Measurements from ENCODE around the gene PREX1.

Gene PREX1

DNA sequence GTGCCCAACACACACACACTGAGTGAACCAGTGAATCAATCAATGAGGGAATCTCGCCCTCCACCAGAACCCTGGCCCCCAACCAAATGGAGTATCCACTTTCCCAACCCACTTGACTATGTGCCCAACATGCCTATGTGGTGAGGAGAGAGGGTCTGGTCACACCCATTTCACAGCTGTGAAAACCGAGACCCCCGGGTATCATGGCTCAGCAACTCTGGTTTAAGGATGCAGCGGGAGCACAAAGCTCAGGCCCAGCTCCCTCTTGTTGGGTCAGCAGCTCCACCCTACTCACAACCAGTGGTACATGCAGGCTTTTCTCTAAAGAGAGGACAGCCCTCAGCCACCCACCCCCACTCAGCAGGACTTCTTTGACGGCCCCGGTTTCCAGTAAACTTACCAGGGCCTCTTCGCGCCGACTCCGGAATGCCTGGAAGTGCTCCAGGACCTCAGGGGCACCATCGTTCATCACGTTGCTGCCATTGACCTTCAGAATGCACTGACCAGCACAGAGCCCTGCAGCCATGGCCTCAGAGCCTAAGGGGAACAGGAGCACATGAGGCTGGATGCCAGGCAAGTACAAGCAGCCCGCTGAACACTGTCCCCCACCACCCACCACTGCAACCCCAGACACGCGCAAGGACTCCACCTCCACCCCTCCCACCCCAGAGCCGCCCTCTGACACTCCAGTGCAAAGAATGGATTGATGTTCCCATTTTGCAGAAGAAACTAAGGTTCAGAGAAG, 174.7 kb downstream of the PREX1 start:
- no peak for DNase-seq

DNA sequence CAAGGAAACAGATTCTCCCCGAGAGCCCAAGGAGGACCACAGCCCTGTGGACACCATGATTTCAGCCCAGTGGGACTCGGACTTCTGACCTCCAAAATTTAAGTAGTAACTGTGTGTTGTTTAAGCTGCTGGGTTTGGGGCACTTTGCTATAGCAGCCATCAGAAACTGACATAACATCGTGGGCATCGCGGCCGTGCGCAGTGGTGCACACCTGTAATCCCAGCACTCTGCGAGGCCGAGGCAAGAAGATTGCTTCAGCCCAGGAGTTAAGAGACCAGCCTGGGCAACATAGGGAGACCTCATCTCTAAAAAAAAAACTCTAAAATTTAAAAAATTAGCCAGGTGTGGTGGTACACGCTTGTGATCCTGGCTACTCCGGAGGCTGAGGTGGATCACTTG, 175.8 kb downstream of the PREX1 start:
- DNase-seq = no peak

DNA sequence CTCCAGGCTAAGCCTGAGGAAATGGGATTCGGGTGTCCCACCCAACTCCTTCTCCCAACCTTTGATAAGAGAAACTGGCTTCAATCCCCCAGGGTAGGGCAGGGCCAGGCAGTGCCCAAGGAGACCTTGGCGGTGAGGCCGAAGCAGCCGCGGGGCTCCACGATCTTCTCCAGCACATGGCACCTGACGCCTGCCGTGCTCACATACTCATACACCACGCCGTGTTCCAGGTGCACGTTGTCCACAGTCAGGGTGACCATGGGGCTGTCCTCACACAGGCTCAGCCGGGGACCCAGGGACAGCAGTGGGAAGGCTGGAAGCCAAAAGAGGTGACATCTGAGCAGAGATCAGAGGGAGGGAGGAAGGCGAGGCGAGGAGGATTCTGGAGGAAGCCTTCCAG, 176.5 kb downstream of the PREX1 start:
- DNase-seq = no peak

DNA sequence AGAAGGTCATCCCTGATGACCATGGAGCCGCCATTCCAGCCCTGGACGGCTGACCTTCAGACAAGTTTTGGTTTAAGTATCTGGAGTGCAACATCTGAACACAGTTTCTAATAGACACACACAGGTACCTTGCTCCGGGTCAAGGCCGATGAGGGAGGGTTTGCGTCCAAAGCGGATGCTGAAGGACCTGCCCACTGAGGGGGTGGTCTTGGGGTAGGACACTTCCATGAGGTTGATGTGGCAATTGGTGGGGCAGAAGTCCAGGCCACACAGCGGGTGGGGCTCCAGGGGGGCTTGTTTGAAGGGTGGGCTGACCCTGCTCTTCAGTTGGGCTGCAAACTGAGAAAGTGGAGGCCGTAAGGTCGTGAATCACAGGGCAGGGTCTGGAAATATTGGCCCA, 177.9 kb downstream of the PREX1 start:
- DNase-seq = no peak

DNA sequence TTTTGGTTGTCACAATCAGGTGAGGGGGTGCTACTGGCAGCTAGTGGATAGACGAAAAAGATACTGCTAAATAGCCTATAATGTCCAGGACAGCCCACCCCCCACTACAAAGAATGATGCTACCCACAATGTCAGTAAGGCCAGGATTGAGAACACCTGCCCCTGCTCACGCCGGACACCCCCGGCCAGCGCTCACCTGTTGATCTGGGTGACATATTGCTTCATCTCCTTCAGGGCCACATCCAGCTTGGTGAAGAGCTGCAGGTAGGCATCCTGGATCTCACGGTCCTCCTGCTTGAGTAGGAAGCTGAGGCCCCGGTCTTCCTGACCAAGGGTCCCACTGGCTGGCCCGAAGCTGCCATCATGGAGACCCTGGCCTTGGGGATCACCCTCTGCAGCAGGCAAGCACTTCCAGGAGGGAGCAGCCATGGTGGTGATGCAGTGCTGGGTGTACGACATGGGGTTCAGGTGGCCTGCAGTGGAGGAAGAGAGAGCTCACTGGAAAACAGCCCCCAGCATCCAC, 178.6 kb downstream of the PREX1 start:
- DNase-seq = no peak

DNA sequence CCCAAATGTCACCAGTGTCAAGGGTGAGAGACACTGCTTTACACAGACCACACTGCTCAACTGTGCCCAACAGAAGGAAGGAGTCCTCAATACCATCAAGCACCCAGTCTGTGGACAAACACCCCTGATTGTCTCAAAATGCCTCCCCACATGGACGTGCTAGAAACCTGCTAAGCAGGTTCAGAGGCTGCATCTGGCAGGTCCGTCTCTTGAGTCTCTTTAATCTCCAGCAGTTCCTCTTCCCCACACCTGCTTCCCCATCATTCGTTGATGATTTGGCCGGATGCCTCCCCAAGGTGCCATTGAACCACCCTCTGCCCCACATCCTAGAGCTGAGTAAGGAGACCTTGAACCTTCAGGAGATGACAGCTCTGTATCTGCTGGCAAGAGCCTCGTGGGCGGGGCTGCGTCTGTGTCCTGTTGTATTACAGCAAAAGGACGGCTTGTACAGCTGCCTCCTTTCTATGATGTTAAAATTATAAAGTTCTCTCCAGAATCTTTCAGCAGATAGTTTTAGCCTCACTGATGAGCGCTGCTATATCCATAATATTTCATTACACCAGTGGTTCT, 179.2 kb downstream of the PREX1 start:
- no peak for DNase-seq

DNA sequence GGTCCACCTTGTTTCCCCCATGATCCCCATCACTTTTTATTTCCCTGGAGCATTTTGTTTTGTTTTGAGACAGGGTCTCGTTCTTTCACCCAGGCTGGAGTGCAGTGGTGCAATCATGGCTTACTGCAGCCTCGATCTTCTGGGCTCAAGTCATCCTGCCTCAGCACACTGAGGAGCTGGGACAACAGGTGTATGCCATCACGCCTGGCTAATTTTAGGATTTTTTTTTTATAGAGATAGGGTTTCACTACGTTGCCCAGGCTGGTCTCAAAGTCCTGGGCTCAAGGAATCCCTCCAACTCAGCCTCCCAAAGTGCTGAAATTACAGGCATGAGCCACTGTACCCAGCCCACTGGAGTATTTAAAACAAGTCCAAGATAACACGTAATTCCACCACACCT, 179.9 kb downstream of the PREX1 start:
- no peak for DNase-seq

DNA sequence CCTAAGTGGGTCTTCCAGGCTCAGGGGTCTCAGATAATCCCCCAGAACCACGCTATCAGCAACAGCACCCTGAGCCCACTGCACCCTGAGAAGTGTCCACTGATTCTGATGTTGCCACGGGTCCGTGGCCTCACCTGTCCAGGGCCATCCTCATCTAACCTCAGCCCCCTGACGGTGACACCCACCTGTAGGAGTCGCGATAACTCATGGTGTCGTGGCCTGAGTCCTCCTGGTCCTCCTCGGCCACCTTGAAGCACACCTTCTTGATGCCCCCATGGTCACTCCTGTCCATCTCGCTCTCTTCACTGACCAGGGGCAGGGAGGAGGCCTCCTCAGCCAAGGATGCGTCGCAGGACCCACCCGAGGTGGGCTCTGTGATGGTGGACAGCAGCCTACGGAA, 182.1 kb downstream of the PREX1 start:
- no peak for DNase-seq

DNA sequence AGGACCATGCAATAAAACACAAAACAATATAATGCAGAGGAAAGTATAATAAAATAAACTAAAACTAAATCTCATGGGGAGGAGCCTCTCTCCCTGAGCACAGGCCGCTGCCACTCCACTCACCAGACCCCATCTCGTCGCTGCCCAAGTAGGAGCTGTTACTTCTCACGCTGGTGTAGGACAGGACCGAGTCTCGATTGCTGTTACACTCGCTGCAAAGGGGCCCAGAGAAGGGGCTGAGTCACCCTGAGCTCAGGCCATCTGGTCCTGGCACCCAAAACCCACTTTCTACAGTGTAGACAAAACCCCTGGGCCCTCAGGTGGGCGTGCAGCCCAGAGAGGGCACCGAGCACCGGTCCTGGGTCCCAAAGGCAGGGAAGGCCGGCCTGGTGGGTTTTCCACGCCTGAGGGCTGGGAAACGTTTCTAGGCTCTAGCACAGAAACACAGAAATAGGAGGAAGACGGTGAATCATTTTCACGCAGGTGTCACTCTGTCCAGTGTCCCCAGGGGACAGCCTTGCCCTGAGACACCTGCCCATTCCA, 183.4 kb downstream of the PREX1 start:
- DNase-seq = no peak

DNA sequence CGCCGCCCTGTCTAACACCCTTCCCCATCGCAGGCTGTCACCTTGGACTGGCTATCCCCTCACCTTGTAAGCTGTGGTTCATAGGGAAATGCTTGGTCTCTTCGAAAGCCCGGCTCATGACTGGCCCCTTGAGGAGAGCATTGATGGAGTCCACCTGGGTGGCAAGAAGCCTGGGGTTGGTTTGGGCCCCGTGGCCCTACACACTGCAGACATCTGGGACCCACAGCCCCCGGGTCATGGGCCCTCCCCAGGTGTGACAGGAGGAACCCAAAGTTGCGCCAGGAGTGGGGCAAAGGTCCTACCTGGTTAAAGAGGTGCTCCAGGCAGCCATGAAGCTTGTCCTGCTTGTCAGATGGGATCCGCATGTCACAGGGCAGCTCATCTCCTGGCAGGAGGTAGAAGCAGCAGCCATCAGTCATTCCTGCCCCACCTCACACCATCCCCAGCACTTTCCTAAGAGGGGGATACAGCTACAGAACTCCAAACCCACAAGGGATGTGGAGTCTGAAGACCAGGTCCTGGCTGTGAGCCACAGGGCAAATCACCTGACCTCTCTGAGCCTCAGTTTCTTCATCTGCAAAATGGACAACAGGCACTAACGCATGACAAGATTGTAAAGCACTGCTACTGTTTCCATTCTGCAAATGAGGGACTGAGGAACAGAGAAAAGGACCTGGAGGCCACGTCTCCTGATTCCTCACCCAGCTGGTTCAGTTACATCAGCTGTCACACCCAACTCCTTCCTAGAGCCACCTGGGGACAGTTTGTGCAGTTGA, 185.5 kb downstream of the PREX1 start:
- DNase-seq = no peak

DNA sequence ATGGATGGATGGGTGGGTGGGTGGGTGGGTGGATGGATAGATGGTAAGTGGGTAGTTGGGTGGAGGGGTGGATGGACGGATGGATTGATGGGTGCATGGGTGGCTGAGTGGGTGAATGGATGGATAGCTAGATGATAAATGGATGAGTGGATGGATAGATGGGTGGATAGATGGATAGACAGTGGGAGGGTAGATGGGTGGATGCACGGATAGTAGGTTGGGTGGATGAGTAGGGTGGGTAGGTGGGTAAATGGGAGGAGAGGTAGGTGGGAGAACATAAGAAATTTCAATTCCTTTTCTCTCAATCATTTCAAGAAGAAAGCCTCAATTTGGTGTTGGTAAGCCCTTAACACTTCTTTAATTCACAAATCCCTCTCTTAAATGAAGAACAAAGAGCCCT, 186.9 kb downstream of the PREX1 start:
- DNase-seq = no peak

DNA sequence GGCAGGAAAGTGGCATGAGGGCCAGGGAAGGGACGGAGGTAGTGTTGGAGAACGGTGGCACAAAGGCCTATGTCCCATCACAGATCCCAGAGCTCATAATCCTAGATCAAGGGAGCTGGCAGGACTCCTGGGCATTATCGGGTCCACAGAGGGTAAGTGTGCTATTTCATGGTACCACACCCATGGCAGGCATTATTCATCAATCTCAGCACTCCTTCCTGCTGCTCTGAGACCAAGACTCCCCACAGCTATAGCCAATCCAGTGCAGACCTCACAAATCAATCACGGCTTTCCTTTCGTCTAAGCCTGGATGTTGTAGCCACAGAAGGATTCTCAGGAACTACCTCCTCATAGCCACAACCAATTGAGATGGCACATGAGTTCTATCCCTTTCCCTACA, 187.9 kb downstream of the PREX1 start:
- DNase-seq = no peak

DNA sequence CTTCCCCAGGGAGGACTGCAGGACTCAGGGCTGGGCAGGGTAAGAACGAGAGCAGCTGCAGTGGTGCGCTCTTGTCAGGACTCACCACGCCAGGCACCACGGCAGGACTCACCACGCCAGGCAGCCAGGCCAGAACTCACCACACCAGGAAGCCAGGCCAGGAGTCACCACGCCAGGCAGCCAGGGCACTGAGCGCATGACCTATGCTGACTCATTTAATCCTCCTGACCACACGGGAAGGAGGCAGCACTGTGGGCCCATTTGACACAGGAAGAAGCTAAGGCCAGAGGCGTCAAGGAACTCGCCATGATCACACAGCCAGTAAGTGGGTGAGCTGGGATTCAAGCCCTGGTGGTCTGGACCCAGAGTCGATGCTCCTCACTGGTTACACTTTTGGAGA, 189.3 kb downstream of the PREX1 start:
- DNase-seq = peak; percentile 8

DNA sequence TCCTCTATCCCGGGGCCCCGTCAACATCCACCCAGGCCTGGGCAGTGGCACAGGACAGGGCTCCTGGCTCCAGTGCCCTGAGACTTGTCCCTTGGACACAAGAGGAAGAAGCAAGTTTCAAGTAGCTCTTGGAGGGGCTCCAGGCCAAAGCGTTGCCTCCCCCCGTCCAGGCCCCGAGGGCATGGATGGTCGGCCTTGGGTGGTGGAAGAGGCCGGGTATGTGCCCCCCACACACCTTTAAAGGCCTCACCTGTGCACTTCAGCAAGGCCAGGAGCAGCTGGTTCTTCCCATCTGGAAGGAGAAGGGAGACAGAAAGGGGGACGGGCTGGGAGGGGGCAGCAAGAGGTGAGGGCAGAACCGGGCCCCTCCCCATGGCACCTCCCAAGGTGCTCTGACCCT, 190.3 kb downstream of the PREX1 start:
- no peak for DNase-seq

DNA sequence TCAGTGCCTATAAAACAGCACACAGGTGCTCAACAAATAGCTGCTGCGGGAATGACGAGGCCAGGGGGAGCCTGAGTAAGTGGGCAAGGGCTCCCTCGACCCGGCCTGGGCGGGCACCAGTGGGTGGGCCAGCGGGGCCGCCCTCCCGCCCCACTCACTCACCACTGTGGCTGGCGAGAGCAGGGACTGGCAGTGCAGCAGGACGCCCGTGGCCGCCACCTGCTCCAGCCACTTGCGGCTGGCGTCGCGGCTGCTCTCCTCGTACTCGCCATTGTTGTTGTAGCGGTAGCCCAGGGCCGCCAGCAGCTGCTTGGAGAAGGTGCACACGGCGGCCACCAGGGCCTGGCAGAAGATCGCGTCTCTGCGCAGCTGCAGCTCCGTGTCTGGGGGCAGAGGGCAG, 191.5 kb downstream of the PREX1 start:
- DNase-seq = no peak

DNA sequence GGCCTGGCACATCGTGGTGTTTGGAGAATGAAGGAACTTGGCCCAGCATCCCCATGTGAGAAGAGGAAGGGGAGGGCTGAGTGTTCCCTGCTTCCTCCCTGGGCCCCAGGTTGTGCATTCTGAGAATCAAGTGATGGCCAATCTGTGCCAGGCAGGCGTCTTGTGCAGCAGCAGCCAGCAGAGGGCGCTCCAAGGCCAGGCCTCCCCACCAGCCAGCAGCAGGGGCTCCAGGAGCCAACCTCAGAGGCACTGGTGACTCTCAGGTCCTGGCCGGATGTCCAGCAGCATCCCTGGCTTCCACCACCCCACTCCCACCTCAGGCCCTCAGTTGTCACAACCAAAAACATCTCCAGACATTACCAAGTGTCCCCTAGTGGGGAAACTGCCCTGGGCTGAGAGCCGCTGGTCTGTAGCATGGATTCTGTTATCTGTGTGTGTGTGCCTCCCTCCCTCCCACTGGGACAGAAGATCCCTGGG, 192.0 kb downstream of the PREX1 start:
- peak; percentile 36 for DNase-seq

DNA sequence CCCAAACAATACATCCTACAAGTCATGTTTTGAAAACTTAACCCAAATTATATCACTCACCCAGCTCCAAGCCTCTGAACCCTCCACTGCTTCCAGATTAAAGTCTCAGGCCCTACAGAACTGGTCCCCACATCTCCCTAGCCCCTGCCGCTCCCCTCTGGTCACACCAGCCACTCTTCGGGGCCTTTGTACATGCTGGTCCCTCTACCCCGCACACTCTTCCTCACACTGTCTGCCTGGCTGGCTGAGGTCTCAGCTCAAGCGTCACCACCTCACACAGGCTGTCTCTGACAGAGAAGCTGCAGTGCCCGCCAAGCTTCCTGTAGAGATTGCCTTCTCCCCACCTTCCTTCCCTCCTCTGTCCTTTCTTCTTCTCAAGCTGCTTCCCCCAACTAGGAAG, 192.4 kb downstream of the PREX1 start:
- DNase-seq = no peak

DNA sequence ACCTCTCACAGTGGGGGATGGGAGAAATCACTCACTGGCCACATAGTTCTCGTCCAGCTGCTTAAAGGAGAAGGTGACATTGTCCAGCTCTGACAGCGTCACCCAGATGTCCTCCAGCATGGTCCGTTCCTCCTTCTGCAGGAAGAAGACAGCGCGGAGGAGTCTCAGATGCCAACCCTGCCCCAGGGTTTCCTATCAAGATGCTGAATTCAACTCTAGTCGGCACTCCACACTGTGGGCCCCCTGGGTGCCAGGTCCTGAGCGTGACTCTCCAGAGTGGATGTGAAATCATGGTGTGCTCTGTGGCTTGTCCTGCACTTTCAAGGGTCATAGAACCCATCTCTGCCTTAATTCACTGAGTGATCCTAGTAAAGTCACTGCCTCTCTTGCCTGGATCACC, 193.2 kb downstream of the PREX1 start:
- DNase-seq = no peak

DNA sequence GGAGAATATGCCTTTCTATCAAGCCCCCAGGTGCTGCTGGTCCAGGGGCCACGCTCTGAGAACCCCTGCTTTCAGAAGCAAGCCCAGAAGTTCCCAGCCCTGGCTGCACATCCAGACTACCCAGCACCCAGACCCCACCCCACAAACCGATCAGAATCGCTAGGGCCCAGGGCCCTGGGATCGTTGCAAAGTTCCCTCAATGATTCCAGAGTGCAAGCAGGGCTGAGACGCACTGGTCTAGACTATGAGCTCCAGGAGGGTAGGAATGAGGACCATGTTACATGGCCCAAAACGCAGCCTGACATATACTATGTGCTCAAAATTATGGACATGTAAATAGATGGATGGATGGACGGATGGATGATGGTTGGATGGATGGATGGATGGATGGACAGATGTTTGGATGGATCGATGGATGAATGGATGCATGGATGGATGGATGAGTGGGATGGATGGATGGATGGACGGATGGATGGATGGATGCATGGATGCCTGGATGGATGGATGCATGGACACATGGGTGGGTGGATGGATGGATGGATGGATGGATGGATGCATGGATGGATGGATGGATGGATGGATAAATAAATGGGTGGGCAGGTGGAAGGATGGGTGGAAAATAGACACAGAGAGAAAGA, 194.1 kb downstream of the PREX1 start:
- DNase-seq = no peak

DNA sequence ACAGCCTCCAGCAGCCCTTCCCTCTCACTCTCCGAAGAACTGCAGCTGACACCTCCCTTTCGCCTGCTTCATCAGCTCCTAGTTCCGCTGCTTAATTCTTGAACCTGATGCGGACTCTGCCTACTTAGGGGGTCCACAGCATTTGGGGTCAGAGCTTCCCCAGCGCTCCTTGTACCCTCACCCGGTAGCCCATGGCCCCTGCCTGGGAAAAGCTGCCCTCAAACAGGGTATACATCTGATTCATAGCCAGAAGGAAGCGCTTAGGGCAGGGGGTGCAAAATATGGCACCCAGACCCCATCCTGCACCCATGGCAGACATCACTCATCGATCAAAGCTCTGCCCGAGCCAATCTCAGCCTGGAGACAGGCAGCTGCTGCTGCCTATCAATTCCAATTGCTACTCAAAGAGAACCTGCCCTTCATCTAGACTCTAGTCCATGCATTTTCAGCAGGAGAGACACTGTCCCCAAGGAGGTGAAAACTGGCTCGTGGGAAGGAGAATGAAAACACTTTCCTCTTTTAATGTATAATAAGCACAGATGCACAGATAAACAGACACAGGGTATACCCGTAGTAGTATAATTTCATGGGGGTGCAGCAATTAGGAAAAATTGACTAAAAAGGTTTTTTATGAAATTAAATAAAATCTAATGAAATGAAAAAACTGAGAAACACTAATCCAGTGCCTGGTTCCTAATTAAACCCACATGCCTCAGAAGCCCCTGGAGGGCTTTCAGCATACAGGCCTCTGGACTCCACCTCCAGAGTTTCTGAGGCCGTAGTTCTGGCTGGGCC, 194.8 kb downstream of the PREX1 start:
- DNase-seq = no peak

DNA sequence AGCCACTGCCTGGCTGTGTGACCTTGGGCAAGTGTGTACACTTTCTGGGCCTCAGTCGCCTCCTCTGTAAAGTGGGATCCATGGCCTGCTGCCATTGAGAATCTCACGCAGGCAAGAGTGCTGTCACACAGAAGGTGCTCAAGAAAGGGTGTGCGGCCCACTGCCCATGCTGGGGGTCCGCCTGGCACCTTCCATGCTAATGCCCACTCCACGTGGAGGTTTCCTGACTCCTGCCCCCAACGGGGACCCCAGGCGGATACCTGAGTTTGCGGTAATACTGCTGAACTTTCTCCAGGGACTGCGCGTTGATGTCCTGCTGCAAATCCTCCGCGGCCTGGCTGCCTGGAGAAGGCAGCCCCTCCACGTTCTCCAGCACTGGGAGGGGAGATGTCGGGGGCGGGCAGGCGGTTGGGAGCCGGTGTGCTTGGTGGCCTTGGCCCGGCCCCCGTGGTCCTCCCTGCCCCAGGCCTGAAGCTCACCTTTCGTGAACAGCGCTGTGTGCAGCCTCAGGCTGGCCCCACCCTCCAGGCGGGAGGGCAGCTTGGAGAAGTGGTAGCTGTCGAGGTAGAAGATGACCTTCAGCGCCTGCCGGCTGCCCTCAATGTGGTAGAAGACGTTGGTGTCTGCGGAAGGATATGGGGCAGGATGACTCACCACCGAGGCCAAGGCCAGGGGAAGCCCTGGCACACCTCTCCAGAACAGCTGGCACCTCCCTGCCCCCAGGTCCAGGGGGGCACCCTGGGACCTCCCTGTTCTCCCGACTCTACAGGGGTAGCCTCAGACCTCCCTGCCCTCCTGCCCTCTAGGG, 195.6 kb downstream of the PREX1 start:
- no peak for DNase-seq

All from fibroblast of skin of abdomen (primary cell).